Endothelial cell of umbilical vein (primary cell): ENCODE data around the gene SPDYA. TPM values are rescaled to one million over a fixed set of nuclear protein-coding genes. Genes with fewer than 3 reads are reported as not detected.

ENCODE experiments used
- Bru-seq: library from RNA; stranded (reverse); fragments of 400-500 nt; gene quantifications from one replicate; lab custom pipeline; 2021; lab: Mats Ljungman, UMichigan
- BruChase-seq, 2 experiments: library from RNA; stranded (reverse); fragments of 400-500 nt; gene quantifications; one replicate each; lab custom pipeline; 2021; lab: Mats Ljungman, UMichigan
- BruUV-seq: library from RNA; stranded (reverse); fragments of 400-500 nt; replicated peaks from 2 replicates; lab custom pipeline; 2021; lab: Mats Ljungman, UMichigan
- CTCF ChIA-PET: fragments of 300-600, 350-600 bp; sonication (Branson Sonifier 250); formaldehyde crosslinking; loops from one replicate; lab custom pipeline; 2021; ENCODE audit warnings: antibody characterized with exemption, inconsistent platforms; lab: Charles Lee
- POLR2A ChIA-PET: fragments of 300-600, 350-600 bp; sonication (Branson Sonifier 250); formaldehyde crosslinking; loops from one replicate; lab custom pipeline; 2021; ENCODE audit warnings: antibody characterized with exemption, inconsistent platforms; lab: Charles Lee
- DNase-seq: peaks from one replicate; pipeline ENCODE4 v3.0.0-alpha.2; 2011; ENCODE audit warnings: low read depth, low spot score
- FAIRE-seq: peaks from 2 replicates; lab custom pipeline; 2011; peaks lifted over from hg19 to GRCh38; lab: Jason Lieb, UNC
- H2AFZ ChIP-seq: 2 replicates; pipeline ENCODE4 v1.6.0; 2012; ENCODE audit warnings: low read depth, low read length, control low read depth, inconsistent platforms
- H3K27ac ChIP-seq: 2 replicates; pipeline ENCODE4 v1.5.1; 2011; ENCODE audit warnings: low read depth, mild to moderate bottlenecking, control low read depth, low read length, moderate library complexity; ENCODE audit not compliant: insufficient read depth
- H3K27me3 ChIP-seq, 2 experiments: 2 replicates each; pipeline versions ENCODE4 v1.6.0 to v1.6.1; 2011; ENCODE audit warnings: low read length in 2 of 2, mixed read lengths in 1 of 2; ENCODE audit not compliant: control insufficient read depth in 2 of 2, insufficient read depth in 2 of 2
- H3K36me3 ChIP-seq, 2 experiments: 2 replicates in 1 of 2; 3 replicates in 1 of 2; pipeline ENCODE4 v1.5.1; 2011; ENCODE audit warnings: low read length in 2 of 2, mild to moderate bottlenecking in 1 of 2, moderate library complexity in 1 of 2; ENCODE audit not compliant: control insufficient read depth in 2 of 2, insufficient read depth in 2 of 2; ENCODE audit errors: extremely low read depth in 1 of 2
- H3K4me1 ChIP-seq: 3 replicates; pipeline ENCODE4 v1.5.1; 2011; ENCODE audit warnings: mild to moderate bottlenecking, low read length; ENCODE audit not compliant: control insufficient read depth, insufficient read depth; ENCODE audit errors: extremely low read depth
- H3K4me2 ChIP-seq: 2 replicates; pipeline ENCODE4 v1.6.1; 2011; ENCODE audit warnings: low read length, control low read depth, mixed read lengths; ENCODE audit not compliant: insufficient read depth
- H3K4me3 ChIP-seq, 3 experiments: fragments of 200-600 bp in 1 of 3; sonication (generic), shearing (Covaris generic) in 1 of 3; replicated peaks in 1 of 3; 2 replicates each; pipeline ENCODE4 v1.5.1; 2011 to 2016; ENCODE audit warnings: control low read depth in 3 of 3, low read length in 3 of 3, mild to moderate bottlenecking in 2 of 3, inconsistent platforms in 1 of 3, low read depth in 1 of 3, moderate library complexity in 1 of 3; ENCODE audit not compliant: insufficient read depth in 1 of 3
- H3K79me2 ChIP-seq: 2 replicates; pipeline ENCODE4 v1.6.0; 2012; ENCODE audit warnings: low read length, inconsistent platforms; ENCODE audit not compliant: control insufficient read depth, insufficient read depth
- H3K9ac ChIP-seq: replicated peaks from 2 replicates; pipeline ENCODE3; 2011; ENCODE audit warnings: low read length, control low read depth; ENCODE audit not compliant: insufficient read depth; ENCODE audit errors: extremely low read depth
- H3K9me1 ChIP-seq: replicated peaks from 3 replicates; pipeline ENCODE4 v1.6.0; 2011; ENCODE audit warnings: mild to moderate bottlenecking, low read length; ENCODE audit not compliant: control insufficient read depth, insufficient read depth; ENCODE audit errors: extremely low read depth
- H3K9me3 ChIP-seq: replicated peaks from 2 replicates; pipeline ENCODE4 v1.5.1; 2012; ENCODE audit warnings: low read length, inconsistent platforms; ENCODE audit not compliant: control insufficient read depth, insufficient read depth
- H4K20me1 ChIP-seq: replicated peaks from 2 replicates; pipeline ENCODE3; 2011; ENCODE audit warnings: mild to moderate bottlenecking, low read length; ENCODE audit not compliant: control insufficient read depth, insufficient read depth; ENCODE audit errors: extremely low read depth
- EZH2 ChIP-seq: IDR thresholded peaks from 2 replicates; pipeline ENCODE4 v1.6.1; 2012; ENCODE audit warnings: borderline replicate concordance, low read depth, mild to moderate bottlenecking, moderate library complexity, low read length, inconsistent platforms; ENCODE audit not compliant: severe bottlenecking
- FOS ChIP-seq: IDR thresholded peaks from 2 replicates; pipeline ENCODE4 v1.6.1; 2011; ENCODE audit warnings: mild to moderate bottlenecking, low read length, moderate library complexity, borderline replicate concordance; ENCODE audit not compliant: insufficient read depth
- GATA2 ChIP-seq: IDR thresholded peaks from 2 replicates; pipeline ENCODE4 v1.7.0; 2011; ENCODE audit warnings: low read depth, mild to moderate bottlenecking, moderate library complexity, mixed read lengths, low read length; ENCODE audit not compliant: insufficient read length, insufficient read depth
- JUN ChIP-seq: IDR thresholded peaks from 2 replicates; pipeline ENCODE4 v1.6.1; 2011; ENCODE audit warnings: borderline replicate concordance, low read depth; ENCODE audit not compliant: insufficient read length, insufficient read depth
- MYC ChIP-seq: IDR thresholded peaks from one replicate; pipeline ENCODE4 v1.6.1; 2011; ENCODE audit warnings: mild to moderate bottlenecking, low read depth, low read length
- POLR2A ChIP-seq: IDR thresholded peaks from 2 replicates; pipeline ENCODE4 v1.6.1; 2012; ENCODE audit warnings: low read depth, mild to moderate bottlenecking, control low read depth, low read length
- POLR2AphosphoS5 ChIP-seq: IDR thresholded peaks from 2 replicates; pipeline ENCODE4 v1.6.1; 2012; ENCODE audit warnings: low read depth, mild to moderate bottlenecking, control low read depth, low read length, moderate library complexity; ENCODE audit not compliant: insufficient read depth
- dilution Hi-C: fragments of 300-500 bp; cut with MboI; formaldehyde crosslinking; loops from one replicate; pipeline ENCODE4 v1.15.0; 2019; ENCODE audit warnings: low sequenced_read_pairs; ENCODE audit not compliant: extremely low pct_ligation_motif_present
- intact Hi-C: fragments of 100-400 bp; cut with micrococcal nuclease; formaldehyde crosslinking; loops from one replicate; pipeline ENCODE4 v1.10.0; 2022
- long read RNA-seq: library from polyadenylated mRNA; stranded (forward); transcript quantifications from one replicate; pipeline ENCODE4 v2.0.0, GENCODE V29; 2021
- polyA minus RNA-seq, 3 experiments: library from RNA; depleted of rRNA, polyadenylated mRNA; stranded (reverse); fragments of >200 nt; gene quantifications; 1 replicate in 1 of 3; 2 replicates in 2 of 3; pipeline ENCODE4 v1.2.3, GENCODE V29; 2011
- polyA plus RNA-seq, 4 experiments: library from polyadenylated mRNA; depleted of rRNA in 3 of 4; stranded (reverse) in 3 of 4; unstranded in 1 of 4; fragments of >200 nt; gene quantifications; 2 replicates each; pipeline versions ENCODE4 v1.2.1 to v1.2.3, GENCODE V29; 2011 to 2012; ENCODE audit warnings: missing spikeins in 1 of 4
- total RNA-seq: library from RNA; stranded (reverse); gene quantifications from 2 replicates; pipeline ENCODE4 v1.2.3, GENCODE V29; 2021
- TF ChIP-seq, protein P1 (sequence below): IDR thresholded peaks from 2 replicates; pipeline ENCODE4 v1.6.1; 2011; ENCODE audit not compliant: insufficient read depth, insufficient read length
- TF ChIP-seq, protein P2 (sequence below), 2 donors: IDR thresholded peaks; 1 replicate in 1 of 2; 2 replicates in 1 of 2; pipeline ENCODE4 v1.5.1; 2011; ENCODE audit warnings: low read length in 2 of 2, mild to moderate bottlenecking in 2 of 2, moderate library complexity in 2 of 2, control low read depth in 1 of 2, inconsistent platforms in 1 of 2, low read depth in 1 of 2; ENCODE audit not compliant: insufficient read depth in 1 of 2; ENCODE audit errors: extremely low read depth in 1 of 2

The SPDYA gene
- total RNA-seq (0.92 and 1.6 TPM in 2 replicates), polyA plus RNA-seq (0.06 TPM in 2 replicates), polyA minus RNA-seq (0.21 and 0.70 TPM in 2 replicates), Bru-seq, nascent RNA (percentile 35 among the genes with signal in this experiment), BruChase-seq, experiment 1, labeled RNA remaining after a 6-hour chase (percentile 69 among the genes with signal in this experiment), BruChase-seq, experiment 2, labeled RNA remaining after a 2-hour chase (percentile 45 among the genes with signal in this experiment)
- not detected in 2 replicates for polyA plus RNA-seq (2011; cell fraction: cytosol; rRNA removed)
- 0.45 and 0.54 TPM in 2 replicates for polyA plus RNA-seq (2011; cell fraction: nucleus; rRNA removed)
- 0.24 TPM in 1 of 2 replicates, not detected in the other for polyA plus RNA-seq (2012)
- polyA minus RNA-seq (2011; cell fraction: cytosol; rRNA and poly(A)+ RNA removed): not detected
- 2.5 and 2.9 TPM in 2 replicates for polyA minus RNA-seq (2011; cell fraction: nucleus; rRNA and poly(A)+ RNA removed)
- long read RNA-seq, partial matches to known transcripts: 0 of 10 reads
- long read RNA-seq, other reads (novel, unspliced or antisense): 10 of 10 reads

DNA sequence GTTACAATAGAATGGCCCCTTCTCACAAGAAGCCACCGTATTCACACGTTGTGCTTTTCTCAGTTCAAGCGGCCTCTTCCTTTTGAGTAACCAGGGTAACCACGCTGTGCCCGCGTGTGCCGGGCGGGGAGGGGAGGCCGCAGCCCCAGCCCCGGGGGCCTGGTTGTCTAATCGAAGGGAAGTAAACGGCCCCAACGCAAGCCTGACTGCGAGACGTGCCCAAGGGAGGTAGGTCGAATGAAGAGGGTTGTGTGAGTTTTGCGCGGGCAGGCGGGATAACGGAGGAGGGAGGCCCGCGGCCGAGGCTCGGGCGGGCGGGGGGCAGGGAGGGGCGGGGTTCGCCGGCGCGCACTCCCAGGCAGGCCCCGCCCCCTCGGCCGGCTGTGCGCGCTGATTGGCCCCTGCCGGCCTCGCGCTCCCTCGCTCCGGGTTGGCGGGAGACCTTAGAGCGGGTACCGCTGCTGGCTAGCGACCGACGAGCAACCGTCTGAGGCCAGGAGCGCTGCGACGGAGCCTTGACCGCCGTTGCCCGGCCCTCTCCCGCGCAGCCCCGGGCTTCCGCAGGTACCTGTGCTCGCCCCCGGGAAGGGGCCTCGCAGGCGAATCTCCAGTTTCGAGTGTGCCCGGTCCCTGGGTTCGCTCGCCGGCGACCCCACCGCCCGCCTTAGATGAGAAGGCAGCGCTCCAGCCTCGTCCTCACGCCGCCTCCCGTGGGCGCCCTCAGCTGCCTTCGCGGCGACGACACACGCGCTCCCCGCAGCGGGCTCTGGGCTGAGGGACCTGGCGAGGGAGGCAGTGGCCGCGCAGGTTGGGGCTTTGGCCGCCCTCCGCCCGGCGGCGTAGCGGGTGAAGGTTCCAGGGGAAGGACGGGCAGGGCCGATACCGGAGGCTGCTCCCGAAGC lies at the start of gene SPDYA:
TSS of gene SPDYA (plus strand) at position 451 of the 902 bp plus-strand sequence. CDS start 5,181 bp downstream, outside the sequence.
- no TSS peak for BruUV-seq
- H3K79me2 ChIP-seq: no peaks in the 10 kb centered on the region
- H3K36me3 ChIP-seq: peaks cover 0 to 2% of the 10 kb centered on the region in 2 experiments
- H3K9ac ChIP-seq: peak within 1 kb of the TSS; percentile 4
- H3K27me3 ChIP-seq: no peaks in the 10 kb centered on the region
- FAIRE-seq (peak; percentile 67), DNase-seq (peak; percentile 73)
- no peaks in the 10 kb centered on the region for H3K9me3 ChIP-seq
- H3K4me3 ChIP-seq: peak within 1 kb of the TSS in 2 of 3 experiments; percentile 5 to 44
- H2AFZ ChIP-seq: peak within 1 kb of the TSS; percentile 56
- POLR2A ChIA-PET: no interaction called here
- no peaks in the 10 kb centered on the region for H4K20me1 ChIP-seq
- no peak within 1 kb of the TSS for H3K27ac ChIP-seq
- TF ChIP-seq, protein P1, sequence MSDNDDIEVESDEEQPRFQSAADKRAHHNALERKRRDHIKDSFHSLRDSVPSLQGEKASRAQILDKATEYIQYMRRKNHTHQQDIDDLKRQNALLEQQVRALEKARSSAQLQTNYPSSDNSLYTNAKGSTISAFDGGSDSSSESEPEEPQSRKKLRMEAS: peak; percentile 40
- TF ChIP-seq, protein P2, sequence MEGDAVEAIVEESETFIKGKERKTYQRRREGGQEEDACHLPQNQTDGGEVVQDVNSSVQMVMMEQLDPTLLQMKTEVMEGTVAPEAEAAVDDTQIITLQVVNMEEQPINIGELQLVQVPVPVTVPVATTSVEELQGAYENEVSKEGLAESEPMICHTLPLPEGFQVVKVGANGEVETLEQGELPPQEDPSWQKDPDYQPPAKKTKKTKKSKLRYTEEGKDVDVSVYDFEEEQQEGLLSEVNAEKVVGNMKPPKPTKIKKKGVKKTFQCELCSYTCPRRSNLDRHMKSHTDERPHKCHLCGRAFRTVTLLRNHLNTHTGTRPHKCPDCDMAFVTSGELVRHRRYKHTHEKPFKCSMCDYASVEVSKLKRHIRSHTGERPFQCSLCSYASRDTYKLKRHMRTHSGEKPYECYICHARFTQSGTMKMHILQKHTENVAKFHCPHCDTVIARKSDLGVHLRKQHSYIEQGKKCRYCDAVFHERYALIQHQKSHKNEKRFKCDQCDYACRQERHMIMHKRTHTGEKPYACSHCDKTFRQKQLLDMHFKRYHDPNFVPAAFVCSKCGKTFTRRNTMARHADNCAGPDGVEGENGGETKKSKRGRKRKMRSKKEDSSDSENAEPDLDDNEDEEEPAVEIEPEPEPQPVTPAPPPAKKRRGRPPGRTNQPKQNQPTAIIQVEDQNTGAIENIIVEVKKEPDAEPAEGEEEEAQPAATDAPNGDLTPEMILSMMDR (IDR thresholded peaks at IDR 0.05; ENCODE audit: extremely low read depth in 1 of 2, insufficient read depth in 1 of 2, low read depth in 1 of 2, low read length in 2 of 2): no peak
- TF ChIP-seq POLR2A: no peak
- no peak for TF ChIP-seq MYC
- TF ChIP-seq FOS: no peak
- TF ChIP-seq GATA2: no peak
- no peak for TF ChIP-seq JUN
- peak; percentile 74 for TF ChIP-seq POLR2AphosphoS5
- TF ChIP-seq EZH2: no peak
- no peaks in the 10 kb centered on the region for H3K9me1 ChIP-seq
- dilution Hi-C loops: no loop called here
- peaks cover 10% of the 10 kb centered on the region for H3K4me1 ChIP-seq
- intact Hi-C loops: loop anchor here (5.0 kb wide), 1 partner anchor 218 kb away; no protein-coding TSS in a partner anchor
- peak within 1 kb of the TSS; percentile 54 for H3K4me2 ChIP-seq
- CTCF ChIA-PET: interaction anchor here (1.2 to 3.3 kb wide), 2 partner anchors 10 to 217 kb away, joined by 3 to 15 read pairs; no protein-coding TSS in a partner anchor
